ENCODE data around the gene ATXN2L. TPM values are rescaled to one million over a fixed set of nuclear protein-coding genes. Genes with fewer than 3 reads are reported as not detected.

The ATXN2L gene
- total and polyA plus RNA-seq, 2 donors (not counting 1 experiment from before 2014, with no cell fraction given), result 16.4 to 52.8 TPM

- Histone ChIP-seq H2AFZ (ENCODE audit: low read length) (no peak overlapping the region), H3K27ac (ENCODE audit: insufficient read depth, low read length) (peak overlapping the region; percentile 86), H3K4me1 (ENCODE audit: control insufficient read depth, extremely low read depth, insufficient read depth, low read length) (peaks cover 10% of the 10 kb centered on the region), H3K36me3 (ENCODE audit: control insufficient read depth, insufficient read depth, low read length) (peaks cover 22% of the 10 kb centered on the region), H3K4me2 (ENCODE audit: extremely low read depth, insufficient read depth, low read length) (peak overlapping the region; percentile 99), H3K27me3 (ENCODE audit: control insufficient read depth, insufficient read depth, low read length) (no peaks in the 10 kb centered on the region), H4K20me1 (ENCODE audit: control insufficient read depth, extremely low read depth, insufficient read depth, low read length) (no peaks in the 10 kb centered on the region), H3K79me2 (ENCODE audit: control insufficient read depth, insufficient read depth, low read length) (peaks cover 24% of the 10 kb centered on the region), H3K4me3 (replicated peaks in 1 of 4; ENCODE audit: control extremely low read depth in 1 of 4, insufficient read depth in 1 of 4, low read depth in 3 of 4, low read length in 4 of 4) (peak overlapping the region; percentile 91 to 99 (median 98)), H3K9ac (ENCODE audit: insufficient read depth, low read length) (peak overlapping the region; percentile 91), H3K9me3 (ENCODE audit: control insufficient read depth, insufficient read depth, low read depth, low read length) (no peaks in the 10 kb centered on the region)
- TF ChIP-seq EZH2 (IDR thresholded peaks at IDR 0.05; ENCODE audit: low read length, missing control alignments) (no peak), CTCF (conservative IDR thresholded peaks at IDR 0.05 in 1 of 2, IDR thresholded peaks at IDR 0.05 in 1 of 2; ENCODE audit: low read depth in 1 of 2, low read length in 2 of 2) (no peak)
- peak in 1 of 2 donors; percentile 18 for DNase-seq (ENCODE audit: low read depth in 2 of 2)
Observed at GRCh38 chr16:28845293-28845692, 22.5 kb downstream of the ATXN2L start.

GRCh38 chr16:28845761-28846079 is 22.9 kb downstream of the ATXN2L start:
- Histone ChIP-seq H3K27ac (ENCODE audit: insufficient read depth, low read length) (peak overlapping the region; percentile 86), H3K27me3 (ENCODE audit: control insufficient read depth, insufficient read depth, low read length) (no peaks in the 10 kb centered on the region), H3K9ac (ENCODE audit: insufficient read depth, low read length) (peak overlapping the region; percentile 91), H3K36me3 (ENCODE audit: control insufficient read depth, insufficient read depth, low read length) (peaks cover 22% of the 10 kb centered on the region), H4K20me1 (ENCODE audit: control insufficient read depth, extremely low read depth, insufficient read depth, low read length) (no peaks in the 10 kb centered on the region), H3K4me1 (ENCODE audit: control insufficient read depth, extremely low read depth, insufficient read depth, low read length) (peaks cover 10% of the 10 kb centered on the region), H3K9me3 (ENCODE audit: control insufficient read depth, insufficient read depth, low read depth, low read length) (no peaks in the 10 kb centered on the region), H2AFZ (ENCODE audit: low read length) (peak overlapping the region; percentile 84), H3K4me2 (ENCODE audit: extremely low read depth, insufficient read depth, low read length) (peak overlapping the region; percentile 99), H3K79me2 (ENCODE audit: control insufficient read depth, insufficient read depth, low read length) (peaks cover 24% of the 10 kb centered on the region), H3K4me3 (replicated peaks in 1 of 4; ENCODE audit: control extremely low read depth in 1 of 4, insufficient read depth in 1 of 4, low read depth in 3 of 4, low read length in 4 of 4) (peak overlapping the region; percentile 91 to 99 (median 98))
- TF ChIP-seq EZH2 (IDR thresholded peaks at IDR 0.05; ENCODE audit: low read length, missing control alignments) (no peak), CTCF (conservative IDR thresholded peaks at IDR 0.05 in 1 of 2, IDR thresholded peaks at IDR 0.05 in 1 of 2; ENCODE audit: low read depth in 1 of 2, low read length in 2 of 2) (no peak)
- DNase-seq (ENCODE audit: low read depth in 2 of 2), result no peak

- H3K9ac ChIP-seq (ENCODE audit: insufficient read depth, low read length), result peak within 1 kb of the TSS; percentile 91
- H3K4me1 ChIP-seq (ENCODE audit: control insufficient read depth, extremely low read depth, insufficient read depth, low read length), result peaks cover 10% of the 10 kb centered on the region
- peak; percentile 98 to 99 for DNase-seq (ENCODE audit: low read depth in 2 of 2)
- peaks cover 22% of the 10 kb centered on the region for H3K36me3 ChIP-seq (ENCODE audit: control insufficient read depth, insufficient read depth, low read length)
- peak within 1 kb of the TSS; percentile 91 to 99 (median 98) for H3K4me3 ChIP-seq (replicated peaks in 1 of 4; ENCODE audit: control extremely low read depth in 1 of 4, insufficient read depth in 1 of 4, low read depth in 3 of 4, low read length in 4 of 4)
- peak within 1 kb of the TSS; percentile 99 for H3K4me2 ChIP-seq (ENCODE audit: extremely low read depth, insufficient read depth, low read length)
- H4K20me1 ChIP-seq (ENCODE audit: control insufficient read depth, extremely low read depth, insufficient read depth, low read length), result no peaks in the 10 kb centered on the region
- H3K9me3 ChIP-seq (ENCODE audit: control insufficient read depth, insufficient read depth, low read depth, low read length), result no peaks in the 10 kb centered on the region
- peak within 1 kb of the TSS; percentile 86 for H3K27ac ChIP-seq (ENCODE audit: insufficient read depth, low read length)
- H3K27me3 ChIP-seq (ENCODE audit: control insufficient read depth, insufficient read depth, low read length), result no peaks in the 10 kb centered on the region
- TF ChIP-seq EZH2 (IDR thresholded peaks at IDR 0.05; ENCODE audit: low read length, missing control alignments) (no peak), CTCF (conservative IDR thresholded peaks at IDR 0.05 in 1 of 2, IDR thresholded peaks at IDR 0.05 in 1 of 2; ENCODE audit: low read depth in 1 of 2, low read length in 2 of 2) (peak; percentile 47 to 68)
- peaks cover 24% of the 10 kb centered on the region for H3K79me2 ChIP-seq (ENCODE audit: control insufficient read depth, insufficient read depth, low read length)
- H2AFZ ChIP-seq (ENCODE audit: low read length), result peak within 1 kb of the TSS; percentile 84
Observed at GRCh38 chr16:28846080-28846932, 23.5 kb downstream of the ATXN2L start, which contains the start of gene TUFM. Gene TUFM, minus strand, starts transcription at chr16:28846348. Its CDS starts 79 bp downstream, at chr16:28846269.
